GM12878 (cell line): ENCODE data around the gene MAST4. TPM values are rescaled to one million over a fixed set of nuclear protein-coding genes. Genes with fewer than 3 reads are reported as not detected.

Source experiments
- ATAC-seq: fragments of 200-7000 bp; cut with Tn5 transposase; 3 replicates; pipeline ENCODE4 v1.9.1; 2020; ENCODE audit warnings: mild to moderate bottlenecking, moderate library complexity
- BruUV-seq: library from RNA; stranded (reverse); fragments of 400-500 nt; replicated peaks from 2 replicates; lab custom pipeline; 2021; lab: Mats Ljungman, UMichigan
- CTCF ChIA-PET: fragments of 300-600 bp; sonication (Branson Sonifier 250); formaldehyde crosslinking; extraction: SDS; loops from one replicate; lab custom pipeline; 2021; ENCODE audit warnings: inconsistent platforms; lab: Yijun Ruan, JAX
- POLR2A ChIA-PET: fragments of 350-600 bp; formaldehyde crosslinking; extraction: SDS; loops from one replicate; lab custom pipeline; 2021; ENCODE audit warnings: inconsistent platforms; lab: Charles Lee
- RAD21 ChIA-PET: fragments of 300-600 bp; sonication (Branson Sonifier 250); formaldehyde crosslinking; loops from one replicate; lab custom pipeline; 2023; ENCODE audit warnings: antibody characterized with exemption; ENCODE audit not compliant: unreplicated experiment; lab: Charles Lee
- SMC1A ChIA-PET: fragments of 300-600 bp; sonication (Branson Sonifier 250); formaldehyde crosslinking; loops from one replicate; lab custom pipeline; 2023; ENCODE audit not compliant: unreplicated experiment, uncharacterized antibody; lab: Charles Lee
- DNase-seq: peaks from one replicate; pipeline ENCODE4 v3.0.0-alpha.2; 2011; ENCODE audit warnings: low read depth, low spot score
- FAIRE-seq: peaks from 3 replicates; lab custom pipeline; 2011; peaks lifted over from hg19 to GRCh38; lab: Jason Lieb, UNC
- H2AFZ ChIP-seq: 2 replicates; pipeline ENCODE4 v1.6.0; 2011; ENCODE audit warnings: low read depth, low read length, control low read depth; ENCODE audit not compliant: control insufficient read depth
- H3K27ac ChIP-seq: 2 replicates; pipeline ENCODE4 v1.5.1; 2011; ENCODE audit warnings: control low read depth; ENCODE audit not compliant: control insufficient read depth, insufficient read depth
- H3K27me3 ChIP-seq, 2 experiments: replicated peaks in 1 of 2; 2 replicates each; pipeline versions ENCODE4 v1.6.0 to v1.6.1; 2011; ENCODE audit warnings: low read length in 1 of 2; ENCODE audit not compliant: control insufficient read depth in 2 of 2, insufficient read depth in 2 of 2
- H3K36me3 ChIP-seq, 2 experiments: 2 replicates each; pipeline ENCODE4 v1.5.1; 2011; ENCODE audit warnings: low read length in 1 of 2; ENCODE audit not compliant: control insufficient read depth in 2 of 2, insufficient read depth in 2 of 2
- H3K4me1 ChIP-seq: 2 replicates; pipeline ENCODE4 v1.6.1; 2011; ENCODE audit warnings: mild to moderate bottlenecking, low read length, moderate library complexity, mixed read lengths; ENCODE audit not compliant: control insufficient read depth, insufficient read depth
- H3K4me2 ChIP-seq: 2 replicates; pipeline ENCODE4 v1.6.0; 2011; ENCODE audit warnings: control low read depth; ENCODE audit not compliant: control insufficient read depth, insufficient read depth
- H3K4me3 ChIP-seq: fragments of 200-600 bp; sonication (generic); 2 replicates; pipeline ENCODE4 v1.5.1; 2016
- H3K79me2 ChIP-seq: 2 replicates; pipeline ENCODE4 v1.6.0; 2011; ENCODE audit warnings: low read length; ENCODE audit not compliant: control insufficient read depth, insufficient read depth
- H3K9ac ChIP-seq: 2 replicates; pipeline ENCODE4 v1.8.0; 2011; ENCODE audit warnings: low read length, control low read depth, mixed read lengths; ENCODE audit not compliant: control insufficient read depth, insufficient read depth
- H3K9me3 ChIP-seq: replicated peaks from 3 replicates; pipeline ENCODE4 v1.5.1; 2011; ENCODE audit warnings: mild to moderate bottlenecking, low read length; ENCODE audit not compliant: control insufficient read depth, insufficient read depth
- H4K20me1 ChIP-seq: 2 replicates; pipeline ENCODE4 v1.6.0; 2011; ENCODE audit not compliant: control insufficient read depth, insufficient read depth
- BACH1 ChIP-seq: fragments of 450-650 bp; IDR thresholded peaks from 2 replicates; pipeline ENCODE4 v1.6.1; 2017; ENCODE audit warnings: mild to moderate bottlenecking, borderline replicate concordance
- CBX3 ChIP-seq: fragments of 200-600 bp; sonication (generic); IDR thresholded peaks from 2 replicates; pipeline ENCODE4 v1.6.1; 2016; ENCODE audit warnings: low read depth, borderline replicate concordance
- CREM ChIP-seq: IDR thresholded peaks from 2 replicates; pipeline ENCODE4 v1.6.1; 2014; ENCODE audit warnings: antibody characterized with exemption, low read depth
- HCFC1 ChIP-seq: fragments of 150-350 bp; IDR thresholded peaks from 2 replicates; pipeline ENCODE4 v1.6.1; 2014; ENCODE audit warnings: low read length
- NR2C2 ChIP-seq: IDR thresholded peaks from 2 replicates; pipeline ENCODE4 v1.6.1; 2011; ENCODE audit warnings: borderline replicate concordance, low read depth; ENCODE audit not compliant: control insufficient read depth, insufficient read length
- RUNX3 ChIP-seq: IDR thresholded peaks from 2 replicates; pipeline ENCODE4 v1.6.1; 2012; ENCODE audit warnings: low read length, inconsistent platforms
- SIX5 ChIP-seq: IDR thresholded peaks from 2 replicates; pipeline ENCODE4 v1.6.1; 2011; ENCODE audit warnings: mild to moderate bottlenecking, low read depth, low read length, moderate library complexity; ENCODE audit not compliant: severe bottlenecking
- SMAD1 ChIP-seq: fragments of 450-650 bp; IDR thresholded peaks from 2 replicates; pipeline ENCODE4 v1.6.1; 2018; ENCODE audit warnings: mild to moderate bottlenecking, low read depth; ENCODE audit not compliant: partially characterized antibody
- SMC3 ChIP-seq: IDR thresholded peaks from 2 replicates; pipeline ENCODE4 v1.6.1; 2011; ENCODE audit warnings: low read length, improper control_type of control experiment, borderline replicate concordance
- SUZ12 ChIP-seq: fragments of 200-600 bp; sonication (generic); IDR thresholded peaks from one replicate; pipeline ENCODE4 v1.6.1; 2018; ENCODE audit warnings: antibody characterized with exemption, mild to moderate bottlenecking; ENCODE audit not compliant: unreplicated experiment
- TCF3 ChIP-seq: IDR thresholded peaks from 2 replicates; pipeline ENCODE4 v1.6.1; 2012; ENCODE audit warnings: low read depth, mild to moderate bottlenecking, low read length, borderline replicate concordance; ENCODE audit not compliant: insufficient read depth
- TCF7 ChIP-seq: IDR thresholded peaks from 2 replicates; pipeline ENCODE4 v1.6.1; 2014; ENCODE audit warnings: antibody characterized with exemption, borderline replicate concordance
- WRNIP1 ChIP-seq: IDR thresholded peaks from 2 replicates; pipeline ENCODE4 v1.6.1; 2011; ENCODE audit warnings: low read depth, low read length, improper control_type of control experiment, borderline replicate concordance
- YY1 ChIP-seq: IDR thresholded peaks from 2 replicates; pipeline ENCODE4 v1.6.1; 2011; ENCODE audit warnings: low read depth, mild to moderate bottlenecking, low read length
- ZBED1 ChIP-seq: IDR thresholded peaks from 2 replicates; pipeline ENCODE4 v1.6.1; 2016; ENCODE audit warnings: borderline replicate concordance
- ZNF217 ChIP-seq: fragments of 450-650 bp; IDR thresholded peaks from 2 replicates; pipeline ENCODE4 v1.6.1; 2017; ENCODE audit warnings: antibody characterized with exemption, mild to moderate bottlenecking
- ZZZ3 ChIP-seq: IDR thresholded peaks from 2 replicates; pipeline ENCODE4 v1.6.1; 2011; ENCODE audit warnings: low read depth; ENCODE audit not compliant: control insufficient read depth, insufficient read length
- WGBS: methylation state at CpG from one replicate; pipeline ENCODE4 v1.1.6; 2016; ENCODE audit warnings: low lambda C conversion rate; ENCODE audit not compliant: insufficient replicate concordance, insufficient coverage; ENCODE audit errors: missing lambda C conversion rate; 5-methylcytosine and 5-hydroxymethylcytosine counted together
- in situ Hi-C: fragments of 300-500 bp; cut with MboI; formaldehyde crosslinking; loops from 9 replicates; pipeline ENCODE4 v1.14.3; 2018; ENCODE audit warnings: mixed read lengths
- intact Hi-C: fragments of 100-400 bp; cut with micrococcal nuclease; formaldehyde crosslinking; loops from one replicate; pipeline ENCODE4 v1.14.2; 2022; ENCODE audit not compliant: unreplicated experiment
- polyA plus RNA-seq, 11 experiments: library from polyadenylated mRNA; depleted of rRNA in 4 of 11; unstranded in 6 of 11; stranded (reverse) in 5 of 11; fragments of >200 nt; fragmentation: Nextera tagmentation in 4 of 11; fragmentation: Illumina TruSeq in 1 of 11; extraction: Ambion mirVana in 4 of 11; extraction: Trizol in 1 of 11; gene quantifications; 1 replicate in 1 of 11; 2 replicates in 10 of 11; pipeline versions ENCODE4 v1.2.1 to v1.2.3, GENCODE V29; 2011 to 2016; ENCODE audit warnings: inconsistent platforms in 2 of 11, missing spikeins in 2 of 11, low read depth in 1 of 11
- total RNA-seq, 4 experiments: library from RNA; depleted of rRNA in 3 of 4; stranded (reverse); fragments of >200 nt in 3 of 4; fragmentation: Illumina TruSeq in 1 of 4; extraction: Trizol in 1 of 4; gene quantifications; 2 replicates each; pipeline versions ENCODE4 v1.2.1 to v1.2.3, GENCODE V29; 2013 to 2021

The MAST4 gene
- total and polyA plus RNA-seq, 10 of the 15 experiments (the other 5 are each of a cell fraction or from before 2014, with no cell fraction given): 0.02 to 1.6 (median 0.29) TPM; not detected in 1

- TF ChIP-seq SMAD1: no peak
- no peak for TF ChIP-seq YY1
- TF ChIP-seq BACH1: no peak
- no peak for TF ChIP-seq WRNIP1
Measured at GRCh38 chr5:67115246-67115645, 519.1 kb downstream of the MAST4 start (continued).

GRCh38 chr5:67115817-67116216 lies 519.6 kb downstream of the MAST4 start:
- H3K4me1 ChIP-seq: no peaks in the 10 kb centered on the region
- ATAC-seq (no peak), FAIRE-seq (no peak), DNase-seq (no peak)
- no peaks in the 10 kb centered on the region for H3K36me3 ChIP-seq
- H2AFZ ChIP-seq: no peak overlapping the region
- ChIA-PET CTCF (no interaction called here), RAD21 (no interaction called here), SMC1A (interaction anchor here (0.7 kb wide), 1 partner anchor 18 kb away, joined by 3 read pairs; no protein-coding TSS in a partner anchor), POLR2A (no interaction called here)
- H3K27me3 ChIP-seq: no peaks in the 10 kb centered on the region
- in situ Hi-C loops: no loop called here
- intact Hi-C loops: no loop called here
- no peak for TF ChIP-seq ZBED1
- TF ChIP-seq RUNX3: no peak
- H3K9me3 ChIP-seq: no peaks in the 10 kb centered on the region
- H3K4me3 ChIP-seq: no peak overlapping the region
- H3K79me2 ChIP-seq: no peaks in the 10 kb centered on the region
- no TSS peak for BruUV-seq
- H3K4me2 ChIP-seq: no peak overlapping the region
- H3K27ac ChIP-seq: no peak overlapping the region
- no peaks in the 10 kb centered on the region for H4K20me1 ChIP-seq
- 93% methylated on average over 3 of the region's 3 CpGs for WGBS
- no peak overlapping the region for H3K9ac ChIP-seq

- H3K27ac ChIP-seq: no peak overlapping the region
- no peak overlapping the region for H2AFZ ChIP-seq
- no peak overlapping the region for H3K4me2 ChIP-seq
- no peak for FAIRE-seq
- H3K4me1 ChIP-seq: no peaks in the 10 kb centered on the region
- ChIA-PET POLR2A (no interaction called here), RAD21 (no interaction called here), SMC1A (interaction anchor here (0.7 to 1.1 kb wide), 2 partner anchors 8 to 1878 kb away, joined by 3 to 5 read pairs; no protein-coding TSS in a partner anchor), CTCF (no interaction called here)
- no peak overlapping the region for H3K9ac ChIP-seq
- H4K20me1 ChIP-seq: no peaks in the 10 kb centered on the region
- intact Hi-C loops: no loop called here
- ATAC-seq: no peak
- 64% methylated on average over 4 of the region's 4 CpGs for WGBS
- in situ Hi-C loops: no loop called here
- no peaks in the 10 kb centered on the region for H3K27me3 ChIP-seq
- no TSS peak for BruUV-seq
- no peaks in the 10 kb centered on the region for H3K79me2 ChIP-seq
- no peaks in the 10 kb centered on the region for H3K9me3 ChIP-seq
- DNase-seq: no peak
- no peaks in the 10 kb centered on the region for H3K36me3 ChIP-seq
- H3K4me3 ChIP-seq: no peak overlapping the region
- TF ChIP-seq HCFC1 (no peak), SMC3 (no peak), CBX3 (no peak), NR2C2 (no peak), CREM (no peak), SUZ12 (no peak), ZNF217 (no peak), SIX5 (no peak), TCF7 (no peak), ZZZ3 (no peak), WRNIP1 (no peak), TCF3 (no peak)
Measured at GRCh38 chr5:67118050-67118620, 521.9 kb downstream of the MAST4 start.
